ENCODE data around the gene IQGAP1.

IQGAP1 gene

DNA sequence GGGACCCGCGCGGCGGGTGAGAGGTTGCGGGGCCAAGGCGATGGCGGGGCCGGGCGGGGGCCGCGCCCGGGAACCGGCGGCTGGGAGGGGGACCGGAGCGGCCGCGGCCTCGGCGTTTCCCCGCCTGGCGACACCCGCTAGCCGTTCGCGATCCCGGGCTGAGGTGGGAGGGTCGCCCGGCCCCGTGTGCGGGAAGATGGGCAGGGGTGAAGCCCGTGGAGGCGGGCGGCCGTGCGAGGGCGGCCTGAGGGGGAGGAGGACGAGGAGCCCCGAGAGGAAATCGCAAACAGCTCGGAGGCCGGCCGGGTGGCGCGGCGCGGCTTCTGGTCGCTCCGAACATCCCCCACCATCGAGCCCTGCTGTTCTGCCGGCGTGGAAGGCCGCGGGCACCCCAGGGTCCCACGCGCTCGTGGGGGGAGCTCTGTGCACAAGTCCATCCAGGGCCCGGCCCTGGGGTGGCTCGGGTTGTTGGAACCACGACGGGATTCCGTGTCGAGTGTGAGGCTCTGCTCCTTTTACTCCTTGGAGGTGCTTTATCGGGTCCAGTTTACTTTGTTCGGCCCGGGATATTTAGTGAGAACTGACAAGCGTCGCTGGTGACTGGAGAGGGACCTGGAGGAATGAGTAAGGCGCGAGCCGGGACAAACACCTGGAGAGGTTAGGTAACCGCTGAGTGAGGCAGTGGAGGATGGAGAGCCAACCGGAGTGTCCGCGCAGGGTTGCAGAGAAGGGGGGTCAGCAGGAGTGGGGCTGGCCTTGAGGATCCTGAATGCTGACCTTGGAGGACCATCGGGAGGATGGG is 142.4 kb downstream of the IQGAP1 start:
- TF ChIP-seq ZNF8 (CRISPR knock-in tag; IDR thresholded peaks at IDR 0.05), result no peak
- no peak for TF ChIP-seq OSR1 (CRISPR knock-in tag; IDR thresholded peaks at IDR 0.05)
- no peak for TF ChIP-seq ZNF565 (CRISPR knock-in tag; conservative IDR thresholded peaks at IDR 0.05; ENCODE audit: low read depth)
- TF ChIP-seq BACH2 (CRISPR knock-in tag; IDR thresholded peaks at IDR 0.05; ENCODE audit: borderline replicate concordance), result no peak
- TF ChIP-seq, protein P1, sequence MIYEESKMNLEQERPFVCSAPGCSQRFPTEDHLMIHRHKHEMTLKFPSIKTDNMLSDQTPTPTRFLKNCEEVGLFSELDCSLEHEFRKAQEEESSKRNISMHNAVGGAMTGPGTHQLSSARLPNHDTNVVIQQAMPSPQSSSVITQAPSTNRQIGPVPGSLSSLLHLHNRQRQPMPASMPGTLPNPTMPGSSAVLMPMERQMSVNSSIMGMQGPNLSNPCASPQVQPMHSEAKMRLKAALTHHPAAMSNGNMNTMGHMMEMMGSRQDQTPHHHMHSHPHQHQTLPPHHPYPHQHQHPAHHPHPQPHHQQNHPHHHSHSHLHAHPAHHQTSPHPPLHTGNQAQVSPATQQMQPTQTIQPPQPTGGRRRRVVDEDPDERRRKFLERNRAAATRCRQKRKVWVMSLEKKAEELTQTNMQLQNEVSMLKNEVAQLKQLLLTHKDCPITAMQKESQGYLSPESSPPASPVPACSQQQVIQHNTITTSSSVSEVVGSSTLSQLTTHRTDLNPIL (CRISPR knock-in tag; IDR thresholded peaks at IDR 0.05; ENCODE audit: low read depth), result no peak
- TF ChIP-seq, protein P2, sequence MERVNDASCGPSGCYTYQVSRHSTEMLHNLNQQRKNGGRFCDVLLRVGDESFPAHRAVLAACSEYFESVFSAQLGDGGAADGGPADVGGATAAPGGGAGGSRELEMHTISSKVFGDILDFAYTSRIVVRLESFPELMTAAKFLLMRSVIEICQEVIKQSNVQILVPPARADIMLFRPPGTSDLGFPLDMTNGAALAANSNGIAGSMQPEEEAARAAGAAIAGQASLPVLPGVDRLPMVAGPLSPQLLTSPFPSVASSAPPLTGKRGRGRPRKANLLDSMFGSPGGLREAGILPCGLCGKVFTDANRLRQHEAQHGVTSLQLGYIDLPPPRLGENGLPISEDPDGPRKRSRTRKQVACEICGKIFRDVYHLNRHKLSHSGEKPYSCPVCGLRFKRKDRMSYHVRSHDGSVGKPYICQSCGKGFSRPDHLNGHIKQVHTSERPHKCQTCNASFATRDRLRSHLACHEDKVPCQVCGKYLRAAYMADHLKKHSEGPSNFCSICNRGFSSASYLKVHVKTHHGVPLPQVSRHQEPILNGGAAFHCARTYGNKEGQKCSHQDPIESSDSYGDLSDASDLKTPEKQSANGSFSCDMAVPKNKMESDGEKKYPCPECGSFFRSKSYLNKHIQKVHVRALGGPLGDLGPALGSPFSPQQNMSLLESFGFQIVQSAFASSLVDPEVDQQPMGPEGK (CRISPR knock-in tag; IDR thresholded peaks at IDR 0.05; ENCODE audit: borderline replicate concordance), result no peak
- TF ChIP-seq CSRNP3 (CRISPR knock-in tag; IDR thresholded peaks at IDR 0.05), result no peak
- no peak for TF ChIP-seq ARNTL (CRISPR knock-in tag; IDR thresholded peaks at IDR 0.05; ENCODE audit: borderline replicate concordance, low read depth)
- TF ChIP-seq CSDC2 (CRISPR knock-in tag; IDR thresholded peaks at IDR 0.05), result no peak
- TF ChIP-seq SNAI2 (CRISPR knock-in tag; IDR thresholded peaks at IDR 0.05), result no peak
- no peak for TF ChIP-seq GLIS3 (CRISPR knock-in tag; IDR thresholded peaks at IDR 0.05)
- TF ChIP-seq TOX (CRISPR knock-in tag; IDR thresholded peaks at IDR 0.05; ENCODE audit: borderline replicate concordance), result no peak
- TF ChIP-seq ISL1 (CRISPR knock-in tag; IDR thresholded peaks at IDR 0.05), result no peak
- TF ChIP-seq, protein P3, sequence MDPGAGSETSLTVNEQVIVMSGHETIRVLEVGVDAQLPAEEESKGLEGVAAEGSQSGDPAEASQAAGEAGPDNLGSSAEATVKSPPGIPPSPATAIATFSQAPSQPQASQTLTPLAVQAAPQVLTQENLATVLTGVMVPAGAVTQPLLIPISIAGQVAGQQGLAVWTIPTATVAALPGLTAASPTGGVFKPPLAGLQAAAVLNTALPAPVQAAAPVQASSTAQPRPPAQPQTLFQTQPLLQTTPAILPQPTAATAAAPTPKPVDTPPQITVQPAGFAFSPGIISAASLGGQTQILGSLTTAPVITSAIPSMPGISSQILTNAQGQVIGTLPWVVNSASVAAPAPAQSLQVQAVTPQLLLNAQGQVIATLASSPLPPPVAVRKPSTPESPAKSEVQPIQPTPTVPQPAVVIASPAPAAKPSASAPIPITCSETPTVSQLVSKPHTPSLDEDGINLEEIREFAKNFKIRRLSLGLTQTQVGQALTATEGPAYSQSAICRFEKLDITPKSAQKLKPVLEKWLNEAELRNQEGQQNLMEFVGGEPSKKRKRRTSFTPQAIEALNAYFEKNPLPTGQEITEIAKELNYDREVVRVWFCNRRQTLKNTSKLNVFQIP (CRISPR knock-in tag; IDR thresholded peaks at IDR 0.05; ENCODE audit: borderline replicate concordance, low read depth), result no peak
- no peak for TF ChIP-seq ZC3H10 (CRISPR knock-in tag; IDR thresholded peaks at IDR 0.05)
- TF ChIP-seq TSHZ2 (CRISPR knock-in tag; IDR thresholded peaks at IDR 0.05), result no peak
- no peak for TF ChIP-seq ZFP3 (CRISPR knock-in tag; IDR thresholded peaks at IDR 0.05)
- no peak for TF ChIP-seq ZFP30 (CRISPR knock-in tag; IDR thresholded peaks at IDR 0.05)
- TF ChIP-seq RARB (CRISPR knock-in tag; IDR thresholded peaks at IDR 0.05), result no peak
- TF ChIP-seq ESRRG (CRISPR knock-in tag; IDR thresholded peaks at IDR 0.05), result no peak
- peak; percentile 67 for ATAC-seq

- no peak for ATAC-seq
- TF ChIP-seq ESRRG (CRISPR knock-in tag; IDR thresholded peaks at IDR 0.05), result no peak
- TF ChIP-seq ZNF565 (CRISPR knock-in tag; conservative IDR thresholded peaks at IDR 0.05; ENCODE audit: low read depth), result no peak
- TF ChIP-seq ZFP3 (CRISPR knock-in tag; IDR thresholded peaks at IDR 0.05), result no peak
- no peak for TF ChIP-seq TOX (CRISPR knock-in tag; IDR thresholded peaks at IDR 0.05; ENCODE audit: borderline replicate concordance)
- TF ChIP-seq TSHZ2 (CRISPR knock-in tag; IDR thresholded peaks at IDR 0.05), result no peak
- TF ChIP-seq, protein P1 (CRISPR knock-in tag; IDR thresholded peaks at IDR 0.05; ENCODE audit: low read depth), result no peak
- TF ChIP-seq ZFP30 (CRISPR knock-in tag; IDR thresholded peaks at IDR 0.05), result no peak
- no peak for TF ChIP-seq PPARA (CRISPR knock-in tag; IDR thresholded peaks at IDR 0.05; ENCODE audit: borderline replicate concordance)
- TF ChIP-seq SNAI2 (CRISPR knock-in tag; IDR thresholded peaks at IDR 0.05), result no peak
- no peak for TF ChIP-seq CSRNP3 (CRISPR knock-in tag; IDR thresholded peaks at IDR 0.05)
- TF ChIP-seq ISL1 (CRISPR knock-in tag; IDR thresholded peaks at IDR 0.05), result no peak
- no peak for TF ChIP-seq ARNTL (CRISPR knock-in tag; IDR thresholded peaks at IDR 0.05; ENCODE audit: borderline replicate concordance, low read depth)
- no peak for TF ChIP-seq ZNF8 (CRISPR knock-in tag; IDR thresholded peaks at IDR 0.05)
These were observed 143.1 kb downstream of the IQGAP1 start for GRCh38 chr15:90531147-90531546.
